CD4-positive, alpha-beta T cell treated with Interleukin-2 at 100 ng/mL for 4 hours (primary cell): ENCODE results near the gene SPECC1L.
A peak's percentile ranks its signal among the peaks of the same experiment; 100 is the strongest.

Experiments
- DNase-seq: peaks from one replicate; pipeline ENCODE4 v3.0.0-alpha.2; 2020; ENCODE audit warnings: low spot score

SPECC1L gene

GRCh38 chr22:24363243-24363642 is 92.6 kb downstream of the SPECC1L start:
- no peak for DNase-seq

- no peak for DNase-seq
These were observed 96.1 kb downstream of the SPECC1L start for GRCh38 chr22:24366701-24367100.

GRCh38 chr22:24367841-24368240 is 97.2 kb downstream of the SPECC1L start:
- no peak for DNase-seq

GRCh38 chr22:24370401-24370800 is 99.8 kb downstream of the SPECC1L start:
- DNase-seq, result no peak

GRCh38 chr22:24376002-24376401 is 105.4 kb downstream of the SPECC1L start:
- no peak for DNase-seq

- no peak for DNase-seq
These were observed 106.0 kb downstream of the SPECC1L start for GRCh38 chr22:24376586-24376985.

GRCh38 chr22:24379536-24379935 is 108.9 kb downstream of the SPECC1L start:
- peak; percentile 8 for DNase-seq

- no peak for DNase-seq
These were observed 109.7 kb downstream of the SPECC1L start for GRCh38 chr22:24380220-24380904.

GRCh38 chr22:24380905-24381230 is 110.2 kb downstream of the SPECC1L start:
- no peak for DNase-seq

GRCh38 chr22:24383061-24383460 is 112.4 kb downstream of the SPECC1L start:
- no peak for DNase-seq

GRCh38 chr22:24384131-24384530 is 113.5 kb downstream of the SPECC1L start:
- no peak for DNase-seq

- no peak for DNase-seq
These were observed 116.4 kb downstream of the SPECC1L start for GRCh38 chr22:24386937-24387471.

GRCh38 chr22:24389680-24390079 is 119.0 kb downstream of the SPECC1L start:
- DNase-seq, result no peak

GRCh38 chr22:24390156-24390555 is 119.5 kb downstream of the SPECC1L start:
- no peak for DNase-seq

GRCh38 chr22:24390576-24390975 is 119.9 kb downstream of the SPECC1L start:
- DNase-seq, result no peak

- no peak for DNase-seq
These were observed 121.2 kb downstream of the SPECC1L start for GRCh38 chr22:24391836-24392217.

- no peak for DNase-seq
These were observed 121.7 kb downstream of the SPECC1L start for GRCh38 chr22:24392218-24392931.

GRCh38 chr22:24393012-24393559 is 122.5 kb downstream of the SPECC1L start:
- DNase-seq, result no peak

GRCh38 chr22:24393848-24394247 is 123.2 kb downstream of the SPECC1L start:
- no peak for DNase-seq

- DNase-seq, result no peak
These were observed 123.6 kb downstream of the SPECC1L start for GRCh38 chr22:24394254-24394653.

GRCh38 chr22:24398409-24398808 is 127.8 kb downstream of the SPECC1L start:
- DNase-seq, result no peak

- DNase-seq, result no peak
These were observed 129.5 kb downstream of the SPECC1L start for GRCh38 chr22:24400034-24400725.
